Neural progenitor cell (in vitro differentiated cells): ENCODE data around the gene CACUL1.

ENCODE experiments used
- EZH2 ChIP-seq: fragments of 200-600 bp; sonication (generic); IDR thresholded peaks from 2 replicates; pipeline ENCODE4 v1.6.1; 2017; ENCODE audit warnings: antibody characterized with exemption, mild to moderate bottlenecking, moderate library complexity
- EZH2phosphoT487 ChIP-seq: fragments of 200-600 bp; sonication (generic); IDR thresholded peaks from 2 replicates; pipeline ENCODE4 v1.6.1; 2017; ENCODE audit warnings: antibody characterized with exemption
- TF ChIP-seq, protein P1 (sequence below): fragments of 200-600 bp; sonication (generic); IDR thresholded peaks from 2 replicates; pipeline ENCODE4 v1.5.1; 2017; ENCODE audit warnings: antibody characterized with exemption, mild to moderate bottlenecking

DNA sequence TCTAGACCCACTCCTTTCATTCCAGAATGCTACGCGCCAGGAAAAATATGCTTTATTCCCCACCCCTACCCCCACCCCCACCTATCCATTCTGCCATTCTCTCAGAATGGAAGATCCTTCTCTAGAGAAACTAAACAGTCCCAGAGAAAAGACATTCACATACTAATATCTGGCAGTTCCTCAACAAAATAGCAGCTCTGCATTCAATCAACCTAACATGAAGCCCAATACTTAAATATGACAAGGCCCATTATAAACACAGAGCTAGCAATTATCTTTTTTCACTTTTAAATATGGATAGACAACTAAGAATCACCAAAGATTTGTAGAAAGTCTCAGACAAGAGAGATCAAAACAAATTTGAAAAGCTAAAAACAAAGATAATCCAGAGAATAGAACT lies 16.4 kb downstream of the CACUL1 start:
- no peak for TF ChIP-seq EZH2phosphoT487
- TF ChIP-seq, protein P1, sequence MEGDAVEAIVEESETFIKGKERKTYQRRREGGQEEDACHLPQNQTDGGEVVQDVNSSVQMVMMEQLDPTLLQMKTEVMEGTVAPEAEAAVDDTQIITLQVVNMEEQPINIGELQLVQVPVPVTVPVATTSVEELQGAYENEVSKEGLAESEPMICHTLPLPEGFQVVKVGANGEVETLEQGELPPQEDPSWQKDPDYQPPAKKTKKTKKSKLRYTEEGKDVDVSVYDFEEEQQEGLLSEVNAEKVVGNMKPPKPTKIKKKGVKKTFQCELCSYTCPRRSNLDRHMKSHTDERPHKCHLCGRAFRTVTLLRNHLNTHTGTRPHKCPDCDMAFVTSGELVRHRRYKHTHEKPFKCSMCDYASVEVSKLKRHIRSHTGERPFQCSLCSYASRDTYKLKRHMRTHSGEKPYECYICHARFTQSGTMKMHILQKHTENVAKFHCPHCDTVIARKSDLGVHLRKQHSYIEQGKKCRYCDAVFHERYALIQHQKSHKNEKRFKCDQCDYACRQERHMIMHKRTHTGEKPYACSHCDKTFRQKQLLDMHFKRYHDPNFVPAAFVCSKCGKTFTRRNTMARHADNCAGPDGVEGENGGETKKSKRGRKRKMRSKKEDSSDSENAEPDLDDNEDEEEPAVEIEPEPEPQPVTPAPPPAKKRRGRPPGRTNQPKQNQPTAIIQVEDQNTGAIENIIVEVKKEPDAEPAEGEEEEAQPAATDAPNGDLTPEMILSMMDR: no peak
- no peak for TF ChIP-seq EZH2
